Fibroblast of gingiva (primary cell): ENCODE data around the gene FGF2.
A peak's percentile ranks its signal among the peaks of the same experiment; 100 is the strongest.
"Not testable (repeated sequence)": the region's sequence is repeated elsewhere in the genome, so short reads cannot be mapped to it uniquely, and the experiment has no call there.

Experiments used
- DNase-seq: peaks from one replicate; pipeline ENCODE4 v3.0.0-alpha.2; 2011; ENCODE audit warnings: low read depth

FGF2 gene

DNA sequence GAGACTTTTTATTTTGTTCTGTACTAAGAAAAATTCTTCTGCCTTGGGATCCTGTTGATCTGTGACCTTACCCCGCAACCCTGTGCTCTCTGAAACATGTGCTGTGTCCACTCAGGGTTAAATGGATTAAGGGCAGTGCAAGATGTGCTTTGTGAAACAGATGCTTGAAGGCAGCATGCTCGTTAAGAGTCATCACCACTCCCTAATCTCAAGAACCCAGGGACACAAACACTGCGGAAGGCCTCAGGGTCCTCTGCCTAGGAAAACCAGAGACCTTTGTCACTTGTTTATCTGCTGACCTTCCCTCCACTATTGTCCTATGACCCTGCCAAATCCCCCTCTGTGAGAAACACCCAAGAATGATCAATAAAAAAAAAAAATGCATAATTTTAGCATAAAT lies 13.8 kb upstream of the FGF2 start:
- DNase-seq = not testable (repeated sequence)

DNA sequence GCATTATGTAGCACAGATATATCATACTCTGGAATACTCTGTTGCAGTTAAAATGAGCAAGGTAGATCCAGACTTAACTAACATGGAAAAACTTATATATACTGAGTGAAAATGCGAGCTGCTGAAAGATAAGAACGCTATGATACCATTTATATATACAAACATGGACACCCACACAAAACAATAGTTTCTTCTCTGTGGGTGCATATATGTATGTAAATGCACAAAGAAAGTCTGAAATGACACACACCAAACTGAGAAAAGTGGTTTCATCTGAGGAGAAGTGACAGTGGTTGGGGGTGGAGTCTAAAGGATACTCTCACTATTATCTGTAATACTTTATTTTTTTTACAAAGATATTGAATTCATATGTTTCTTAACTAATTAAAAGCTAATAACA lies 12.2 kb upstream of the FGF2 start:
- no peak for DNase-seq

DNA sequence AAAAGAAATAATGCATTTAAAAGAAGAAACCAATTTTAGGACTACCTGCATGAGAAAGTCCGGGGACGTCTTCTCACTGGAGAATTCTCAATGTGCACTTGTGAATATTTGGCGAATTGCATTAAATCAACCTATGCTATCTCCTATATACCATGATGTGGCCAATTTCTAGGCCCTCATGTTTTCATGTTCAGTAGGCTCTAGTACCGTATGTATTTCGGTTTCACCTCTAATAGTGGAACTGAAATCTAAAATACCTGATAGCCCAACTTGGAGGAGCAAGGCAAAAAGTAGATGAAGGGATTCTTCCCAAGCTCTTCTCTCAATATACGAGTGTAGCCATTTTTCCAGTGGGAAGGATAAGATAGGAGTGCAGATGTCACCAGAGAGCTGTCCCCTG lies 11.4 kb upstream of the FGF2 start:
- no peak for DNase-seq

DNA sequence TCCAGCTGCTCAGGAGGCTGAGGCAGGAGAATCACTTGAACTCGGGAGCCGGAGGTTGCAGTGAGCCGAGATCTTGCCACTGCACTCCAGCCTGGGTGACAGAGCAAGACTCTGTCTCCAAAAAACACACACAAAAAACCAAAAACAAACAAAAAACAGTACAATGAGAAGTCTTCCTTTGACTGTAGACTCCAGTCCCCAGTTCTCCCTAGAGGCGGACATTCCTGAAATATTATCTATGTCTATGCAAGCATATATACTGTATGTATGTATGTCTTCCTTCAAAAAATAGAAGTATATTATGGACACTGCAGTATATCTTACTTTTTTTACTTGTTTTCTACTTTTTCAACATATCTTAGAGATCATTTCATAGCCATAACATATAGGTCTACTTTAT lies 10.2 kb upstream of the FGF2 start:
- DNase-seq = no peak

DNA sequence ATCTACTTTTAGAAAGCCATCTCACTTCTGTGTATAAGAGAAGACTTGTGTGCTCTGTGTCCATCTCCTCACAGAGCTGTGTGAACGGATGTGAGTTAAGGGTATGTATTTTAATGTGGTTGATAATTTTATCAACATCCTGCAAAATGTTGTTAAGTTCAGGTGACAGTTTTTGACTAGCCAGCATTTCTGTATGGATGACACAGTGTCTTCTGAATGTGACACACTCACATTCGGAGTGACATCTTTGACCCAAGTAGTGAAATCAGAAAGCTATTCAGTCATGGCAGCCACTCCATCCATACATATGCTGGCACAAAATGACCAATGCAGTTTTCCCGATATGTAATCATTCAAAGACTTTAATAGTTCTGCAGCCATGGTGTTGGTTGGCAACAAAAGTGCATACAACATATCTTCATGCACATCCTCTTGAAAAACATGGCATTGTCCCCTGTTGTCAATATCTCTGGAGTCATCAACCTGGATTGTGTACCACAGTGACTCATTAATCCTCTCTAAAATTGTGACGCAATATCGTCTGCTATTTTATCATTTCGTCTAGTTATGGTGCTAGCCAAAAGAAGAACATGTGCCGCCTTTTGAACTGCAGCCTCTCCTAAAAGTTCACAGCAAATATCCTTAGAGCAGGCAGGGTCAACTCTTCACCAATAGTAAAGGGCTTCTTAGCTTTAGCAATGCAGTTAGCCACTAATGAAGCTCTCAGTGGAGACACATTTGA lies 6.8 kb upstream of the FGF2 start:
- DNase-seq = peak; percentile 24

DNA sequence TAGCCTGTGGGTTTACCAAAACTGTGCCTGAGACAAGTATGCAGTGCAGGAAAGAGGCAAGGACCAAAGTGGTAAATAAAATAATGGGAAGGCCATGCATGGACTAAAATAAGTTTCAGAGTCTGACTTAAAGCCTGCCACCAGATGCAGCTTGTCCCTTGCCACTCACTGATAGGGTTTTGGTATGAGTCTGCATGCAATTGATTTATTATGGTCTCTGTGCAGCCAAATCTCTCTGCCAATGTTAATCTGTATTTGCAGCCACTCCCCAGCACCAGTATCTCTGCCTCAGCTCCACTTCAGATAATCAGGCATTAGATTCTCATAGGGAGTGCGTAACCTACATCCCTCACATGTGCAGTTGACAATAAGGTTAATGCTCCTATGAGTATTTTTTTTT lies 5.5 kb upstream of the FGF2 start:
- no peak for DNase-seq

DNA sequence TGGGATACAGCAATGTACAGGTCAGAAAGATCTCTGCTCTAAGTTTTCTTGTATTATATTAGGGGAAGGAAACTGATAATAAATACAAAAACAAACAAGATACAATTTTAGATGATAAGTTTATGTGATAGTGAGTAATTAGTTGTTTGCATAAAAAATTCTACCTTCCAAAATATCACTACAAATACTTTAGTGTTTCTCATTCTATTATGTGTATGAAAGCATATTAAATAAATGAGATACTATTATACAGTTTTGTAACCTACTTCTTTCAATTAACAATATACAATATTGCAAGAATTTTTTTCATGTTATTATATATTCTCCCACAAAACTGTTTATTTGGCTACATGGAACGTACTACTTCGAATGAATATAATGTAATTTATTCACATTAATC lies 4.2 kb upstream of the FGF2 start:
- no peak for DNase-seq

DNA sequence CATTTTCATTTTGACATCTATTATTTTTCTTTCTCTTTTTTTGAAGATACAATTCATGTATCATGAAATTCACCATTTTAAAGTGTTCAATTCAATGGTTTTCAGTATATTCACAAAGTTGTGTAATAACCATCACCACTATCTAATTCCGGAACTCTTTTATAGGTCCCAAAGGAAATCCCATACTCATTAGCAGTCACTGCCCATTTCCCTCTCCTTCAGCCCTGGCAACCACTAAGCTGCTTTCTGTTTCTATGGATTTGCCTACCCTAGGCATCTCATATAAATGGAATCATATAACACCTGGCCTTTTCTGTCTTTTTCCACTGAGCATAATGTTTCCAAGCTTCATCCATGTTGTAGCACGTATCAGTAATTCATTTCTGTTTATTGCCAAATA lies 3.2 kb upstream of the FGF2 start:
- no peak for DNase-seq

DNA sequence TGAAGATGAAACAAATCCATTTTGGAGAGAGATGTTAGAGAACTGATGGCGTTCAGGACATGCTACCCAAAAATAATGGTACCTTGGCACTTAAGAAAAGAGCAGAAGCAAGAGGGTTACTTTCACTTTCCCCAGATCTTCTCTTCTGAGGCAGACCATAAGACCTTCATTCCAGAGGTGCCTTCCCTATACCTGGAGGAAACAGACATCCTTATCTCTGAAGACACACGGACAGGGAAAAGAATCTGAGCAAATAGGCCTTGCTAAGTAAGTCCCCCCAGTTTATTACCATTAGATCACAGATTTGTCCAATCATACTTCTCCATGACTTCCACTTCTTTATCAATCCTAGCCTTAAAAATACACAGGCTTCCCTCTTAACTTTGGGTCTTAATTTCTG lies 2.0 kb upstream of the FGF2 start:
- no peak for DNase-seq

DNA sequence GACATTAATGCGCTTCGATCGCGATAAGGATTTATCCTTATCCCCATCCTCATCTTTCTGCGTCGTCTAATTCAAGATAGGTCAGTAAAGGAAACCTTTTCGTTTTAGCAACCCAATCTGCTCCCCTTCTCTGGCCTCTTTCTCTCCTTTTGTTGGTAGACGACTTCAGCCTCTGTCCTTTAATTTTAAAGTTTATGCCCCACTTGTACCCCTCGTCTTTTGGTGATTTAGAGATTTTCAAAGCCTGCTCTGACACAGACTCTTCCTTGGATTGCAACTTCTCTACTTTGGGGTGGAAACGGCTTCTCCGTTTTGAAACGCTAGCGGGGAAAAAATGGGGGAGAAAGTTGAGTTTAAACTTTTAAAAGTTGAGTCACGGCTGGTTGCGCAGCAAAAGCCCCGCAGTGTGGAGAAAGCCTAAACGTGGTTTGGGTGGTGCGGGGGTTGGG lies 528 bp upstream of the FGF2 start:
- DNase-seq = no peak

DNA sequence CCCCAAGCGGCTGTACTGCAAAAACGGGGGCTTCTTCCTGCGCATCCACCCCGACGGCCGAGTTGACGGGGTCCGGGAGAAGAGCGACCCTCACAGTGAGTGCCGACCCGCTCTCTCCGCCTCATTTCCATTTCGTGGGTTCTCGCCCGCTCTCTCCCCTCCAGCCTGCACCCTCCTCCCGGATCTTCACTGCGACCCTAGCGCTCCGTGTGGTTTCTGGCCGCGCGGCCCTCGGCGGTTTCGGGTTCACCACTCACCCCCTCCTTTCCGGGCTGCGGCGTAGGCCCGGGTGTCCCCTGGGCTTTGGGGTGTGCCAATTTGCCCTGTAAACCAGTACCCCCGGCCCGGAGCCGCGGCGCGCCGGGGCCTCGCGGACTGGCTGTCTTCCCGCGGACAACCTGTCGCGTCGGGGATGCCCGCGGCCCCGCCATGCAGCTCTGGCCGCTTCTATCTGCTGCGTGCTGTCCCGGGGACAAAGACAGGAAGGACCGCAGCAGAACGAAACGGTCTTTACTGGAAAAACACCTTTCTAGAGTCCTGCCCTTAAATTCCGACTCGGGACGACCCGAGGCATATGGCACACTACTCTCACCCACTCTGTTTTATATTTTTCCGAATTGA lies 737 bp downstream of the FGF2 start:
- DNase-seq = peak; percentile 77

DNA sequence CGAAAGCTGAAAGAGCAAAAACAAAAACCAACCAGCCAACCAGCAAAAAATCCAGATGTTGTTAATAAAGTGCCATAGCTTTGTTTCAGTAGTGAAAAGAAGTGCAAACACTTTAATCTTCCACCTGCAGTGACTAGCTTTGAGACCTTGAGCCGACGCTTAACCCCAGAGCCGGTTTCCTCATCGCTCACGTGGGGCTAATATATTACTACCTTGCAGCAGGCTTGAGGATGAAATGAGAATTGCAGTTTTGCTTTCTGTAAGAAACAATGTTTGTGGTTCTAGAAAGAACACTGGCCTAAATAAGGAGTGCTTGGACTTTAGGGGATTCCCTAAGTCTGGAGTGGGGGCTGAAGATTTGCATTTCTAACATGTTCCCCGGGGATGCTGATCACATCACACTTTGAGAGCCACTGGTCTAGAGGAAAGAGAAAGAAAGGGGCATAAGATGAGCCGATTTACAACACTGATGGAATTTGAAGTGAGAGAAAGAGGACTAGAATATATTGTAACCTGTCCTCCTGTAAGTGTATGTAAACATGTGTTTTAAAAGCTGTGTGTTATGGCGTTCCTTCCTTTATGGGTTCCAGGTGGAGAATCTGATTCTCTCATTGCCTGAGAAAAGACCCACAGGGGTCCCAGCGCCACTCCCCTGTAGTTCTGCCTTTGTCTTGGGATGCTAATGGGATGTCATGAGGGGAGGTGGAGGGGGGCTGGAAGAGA lies 1.4 kb downstream of the FGF2 start:
- peak; percentile 62 for DNase-seq

DNA sequence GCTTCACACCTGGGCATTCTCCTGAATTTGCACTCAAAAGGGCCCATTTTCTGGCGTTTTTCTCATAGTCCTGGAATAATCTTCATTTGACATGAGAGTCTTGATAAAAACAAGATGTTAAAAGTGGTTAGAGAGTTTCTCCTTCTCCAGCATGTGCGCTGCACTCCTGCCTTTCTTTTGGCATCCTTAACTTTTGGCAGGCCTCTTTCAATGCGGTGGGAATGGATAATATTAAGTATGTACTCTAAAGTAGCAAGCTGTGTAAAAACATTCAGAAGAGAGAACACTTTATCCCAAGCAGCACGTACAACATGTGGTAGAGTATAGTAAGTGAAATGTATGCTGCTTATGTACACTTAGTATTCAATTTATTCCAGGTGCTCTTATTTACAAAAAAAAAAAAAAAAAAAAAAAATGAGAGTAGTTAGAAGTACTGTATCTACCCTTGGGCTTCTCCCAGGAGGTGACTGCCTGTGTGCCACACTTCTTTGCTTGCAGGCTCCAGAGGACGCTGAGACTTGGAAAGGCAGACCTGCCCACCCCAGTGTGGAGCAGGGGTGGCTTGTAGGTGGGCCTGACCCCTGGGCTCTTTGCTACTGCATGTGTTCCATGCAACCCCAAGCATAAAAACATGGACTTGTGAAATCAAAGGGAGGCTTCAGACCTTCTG lies 3.9 kb downstream of the FGF2 start:
- peak; percentile 74 for DNase-seq

DNA sequence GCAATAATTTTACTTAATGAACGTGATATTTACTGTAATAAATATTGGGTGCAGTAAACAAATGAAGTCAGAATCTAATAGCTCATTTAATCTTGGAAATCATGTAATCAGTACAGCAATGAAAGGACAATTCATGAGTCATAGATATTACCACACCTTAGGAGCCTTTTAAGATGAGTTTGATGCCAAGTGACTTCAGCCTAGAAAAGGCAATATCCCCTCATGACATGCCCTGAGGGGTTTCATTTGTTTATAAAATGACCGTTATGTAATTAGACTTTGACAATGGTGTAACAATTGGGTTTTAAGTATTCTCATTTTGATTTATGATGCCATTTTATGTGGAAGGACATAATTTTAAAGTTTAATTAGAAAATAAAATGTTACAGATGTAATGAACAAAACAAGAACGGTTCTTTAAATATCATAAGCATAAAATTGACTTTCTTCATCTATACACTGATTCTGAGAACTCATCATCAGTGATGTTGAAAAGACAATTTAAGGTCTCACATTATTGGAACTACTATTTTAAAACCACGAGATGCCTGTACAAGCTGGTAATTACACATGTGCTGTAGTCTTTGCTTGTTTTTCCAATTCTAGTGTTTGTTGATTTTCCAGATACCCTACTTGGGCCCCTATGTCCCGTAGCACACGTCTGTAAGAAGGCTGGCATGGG lies 5.0 kb downstream of the FGF2 start:
- DNase-seq = peak; percentile 24

DNA sequence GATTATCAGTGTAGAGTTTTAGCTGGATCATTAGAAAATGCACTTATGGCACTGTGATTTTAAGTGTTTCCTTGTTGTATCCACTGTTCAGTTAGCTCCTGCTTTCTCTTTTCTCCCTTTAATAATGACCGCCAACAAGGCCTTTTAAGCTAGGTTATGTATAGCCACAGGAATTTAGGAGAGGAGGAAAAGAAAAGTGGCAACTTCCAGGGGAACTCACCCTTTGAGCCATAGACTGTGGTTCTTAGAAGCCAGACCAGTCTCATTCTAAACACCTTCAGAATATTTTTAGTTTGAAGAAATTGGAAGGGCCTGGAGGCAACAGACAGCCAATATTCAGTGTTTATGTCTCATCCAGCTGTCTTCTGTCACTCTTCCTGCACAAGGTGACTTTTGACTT lies 6.1 kb downstream of the FGF2 start:
- no peak for DNase-seq

DNA sequence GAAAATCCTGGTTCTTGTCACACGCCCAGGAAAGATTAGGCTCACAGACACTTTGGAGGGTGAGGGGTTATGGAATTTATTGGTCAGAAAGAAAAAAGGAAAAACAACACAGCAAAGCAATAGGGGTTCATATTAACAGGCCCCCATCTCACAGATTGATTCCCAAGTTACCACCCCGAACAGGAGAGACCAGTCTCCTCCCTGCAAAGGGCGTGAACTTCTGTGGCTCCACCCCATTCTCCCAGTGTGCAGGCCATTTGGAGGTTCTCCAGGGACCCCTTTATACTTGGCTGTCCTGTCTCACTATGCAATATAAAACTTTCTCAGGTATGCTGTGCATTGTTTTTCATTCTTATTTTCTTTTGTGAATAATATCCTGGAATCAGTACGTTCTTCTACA lies 7.4 kb downstream of the FGF2 start:
- DNase-seq = no peak

DNA sequence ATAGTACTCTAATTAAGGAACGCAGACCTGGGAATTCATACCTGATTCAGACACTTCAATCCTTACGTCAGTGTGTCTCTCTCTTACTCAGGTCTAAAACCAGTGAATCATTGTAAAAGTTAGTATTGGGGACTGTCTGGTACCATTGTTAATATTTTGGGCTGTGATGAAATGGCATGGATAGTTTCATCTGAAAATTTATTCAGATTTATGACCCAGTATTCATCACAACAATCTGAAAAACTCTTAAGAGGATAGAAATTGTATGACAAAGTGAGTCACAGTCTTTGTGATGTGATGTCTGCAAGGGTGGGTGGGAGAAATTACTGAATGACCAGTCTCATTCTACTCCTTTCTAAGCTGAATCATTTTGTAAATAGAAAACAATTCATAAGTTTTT lies 10.3 kb downstream of the FGF2 start:
- DNase-seq = no peak

DNA sequence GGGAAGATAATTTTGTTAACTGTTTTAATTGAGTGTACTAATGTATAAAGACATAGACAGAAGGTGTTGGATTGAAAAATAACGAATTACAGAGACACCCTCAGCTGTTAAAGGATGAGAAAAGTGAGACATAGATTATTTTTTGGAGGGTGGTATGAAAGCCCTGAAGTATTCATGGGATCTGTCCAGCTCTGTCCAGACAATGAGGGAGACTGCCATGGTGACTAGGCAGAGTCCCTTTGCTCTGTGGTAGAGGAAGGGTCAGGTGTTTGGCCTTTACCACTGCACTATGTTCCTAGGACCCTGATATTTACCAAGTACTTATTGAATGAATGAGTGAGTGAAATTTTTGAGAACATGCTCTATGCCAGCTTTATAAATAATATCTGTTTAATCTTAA lies 11.4 kb downstream of the FGF2 start:
- DNase-seq = no peak

DNA sequence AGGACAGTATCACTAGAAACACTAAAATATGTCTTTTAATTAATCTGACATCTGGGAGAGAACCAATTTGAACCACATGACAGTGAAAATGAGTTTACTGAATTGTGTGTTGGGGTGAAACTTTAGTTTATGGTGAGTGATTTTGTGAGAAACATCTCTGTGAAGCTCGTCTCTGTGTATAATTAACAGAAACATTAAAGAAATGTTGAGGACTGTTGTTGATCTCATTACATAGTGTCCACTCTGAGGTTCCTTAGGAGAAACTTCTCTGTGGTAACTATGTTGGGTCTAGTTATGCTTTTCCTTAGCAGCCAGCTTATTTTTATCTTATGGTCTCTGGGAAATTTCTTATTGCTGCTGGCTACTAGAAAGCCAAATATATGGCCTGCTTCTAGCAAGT lies 15.8 kb downstream of the FGF2 start:
- DNase-seq = no peak

DNA sequence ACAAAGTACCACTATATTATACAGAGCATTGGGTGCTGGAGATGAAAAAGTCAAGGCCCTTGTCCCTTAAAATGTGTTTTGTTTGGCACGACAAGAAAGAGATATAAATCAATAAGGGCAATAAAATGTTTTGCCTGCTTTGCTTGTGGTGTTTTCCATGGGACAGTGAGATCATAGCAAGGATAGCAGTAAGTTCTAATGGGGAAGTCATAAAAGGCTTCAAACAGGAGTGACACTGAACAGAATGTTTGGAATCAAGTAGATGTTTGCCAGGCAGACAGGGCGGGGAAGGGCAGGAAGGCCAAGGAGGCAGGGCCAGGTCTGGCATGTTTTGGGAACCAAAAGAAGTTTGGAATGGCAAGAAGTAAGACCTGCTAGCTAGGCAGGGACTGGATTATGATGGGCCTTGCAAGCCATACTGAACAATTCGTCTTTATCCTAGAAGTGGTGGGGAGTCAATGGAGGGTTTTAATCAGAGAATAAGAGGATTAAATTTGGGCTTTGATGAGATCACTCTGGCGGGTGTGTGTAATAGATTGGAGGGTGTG lies 16.4 kb downstream of the FGF2 start:
- no peak for DNase-seq

DNA sequence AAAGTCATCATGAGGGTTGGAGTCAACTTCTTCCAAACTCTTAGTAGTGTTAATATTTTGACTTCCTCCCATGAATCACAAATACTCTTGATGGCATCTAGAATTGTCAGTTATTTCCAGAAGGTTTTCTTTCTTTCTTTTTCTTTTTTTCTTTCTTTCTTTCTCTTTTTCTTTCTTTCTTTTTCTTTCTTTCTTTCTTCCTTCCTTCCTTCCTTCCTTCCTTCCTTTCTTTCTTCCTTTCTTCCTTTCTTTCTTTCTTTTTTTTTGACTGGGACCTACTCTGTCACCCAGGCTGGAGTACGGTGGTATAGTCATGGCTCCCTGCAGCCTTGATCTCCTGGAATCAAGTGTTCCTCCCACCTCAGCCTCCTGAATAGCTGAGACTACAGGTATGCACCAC lies 17.8 kb downstream of the FGF2 start:
- DNase-seq = not testable (repeated sequence)

DNA sequence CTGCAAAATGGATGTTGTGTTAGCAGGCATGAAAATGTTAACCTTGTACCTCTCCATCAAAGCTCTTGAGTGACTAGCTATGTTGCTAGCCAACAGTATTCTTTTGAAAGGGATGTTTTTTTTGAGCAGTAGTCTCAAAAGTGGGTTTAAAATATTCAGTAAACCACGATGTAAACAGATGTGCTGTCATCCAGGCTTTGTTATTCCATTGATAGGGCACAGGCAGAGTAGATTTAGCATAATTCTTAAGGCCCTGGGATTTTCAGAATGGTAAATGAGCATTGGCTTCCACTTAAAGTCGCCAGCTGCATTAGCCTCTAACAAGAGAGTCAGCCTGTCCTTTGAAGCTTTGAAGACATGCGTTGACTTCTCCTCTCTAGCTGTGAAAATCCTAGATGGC lies 18.4 kb downstream of the FGF2 start:
- no peak for DNase-seq
